A549 (cell line): ENCODE results near the gene CCDC106. TPM values are rescaled to one million over a fixed set of nuclear protein-coding genes. Genes with fewer than 3 reads are reported as not detected.

Experiments used
- ATAC-seq, 2 experiments: fragments of 200-7000 bp in 1 of 2; fragments of >200 bp in 1 of 2; cut with Nextera tagmentation in 1 of 2; cut with Tn5 transposase in 1 of 2; 3 replicates each; pipeline versions ENCODE4 v1.8.0 to v1.9.1; 2018 to 2020; ENCODE audit warnings: mild to moderate bottlenecking in 1 of 2, moderate library complexity in 1 of 2
- CTCF ChIA-PET: fragments of 300-600 bp; sonication (Branson Sonifier 250); formaldehyde crosslinking; extraction: SDS; loops from one replicate; lab custom pipeline; 2021; ENCODE audit warnings: antibody characterized with exemption, inconsistent platforms; lab: Yijun Ruan, JAX
- POLR2A ChIA-PET: fragments of 350-600 bp; formaldehyde crosslinking; extraction: SDS; loops from one replicate; lab custom pipeline; 2021; ENCODE audit warnings: antibody characterized with exemption, inconsistent platforms; lab: Yijun Ruan, JAX
- DNase-seq, 2 experiments: peaks; one replicate each; pipeline versions ENCODE4 v3.0.0 to v3.0.0-alpha.2; 2011 to 2016; ENCODE audit warnings: low read depth in 1 of 2, low spot score in 1 of 2
- FAIRE-seq: peaks from 2 replicates; lab custom pipeline; 2011; peaks lifted over from hg19 to GRCh38; lab: Jason Lieb, UNC
- H3K27ac ChIP-seq, 2 experiments: fragments of >200 bp; sonication (Bioruptor Twin); formaldehyde crosslinking; 3 replicates each; pipeline ENCODE4 v1.5.1; 2016 to 2017
- H3K4me1 ChIP-seq: fragments of >200 bp; sonication (Bioruptor Twin); formaldehyde crosslinking; 3 replicates; pipeline ENCODE4 v1.6.1; 2016
- H3K4me2 ChIP-seq: fragments of >200 bp; sonication (Bioruptor Twin); formaldehyde crosslinking; 3 replicates; pipeline ENCODE4 v1.6.1; 2016
- H3K4me3 ChIP-seq: fragments of >200 bp; sonication (Bioruptor Twin); formaldehyde crosslinking; 3 replicates; pipeline ENCODE4 v1.5.1; 2016
- H3K9me3 ChIP-seq: fragments of >200 bp; sonication (Bioruptor Twin); formaldehyde crosslinking; 3 replicates; pipeline ENCODE4 v1.6.1; 2016
- BCL3 ChIP-seq: fragments of >200 bp; sonication (Bioruptor Twin); formaldehyde crosslinking; IDR thresholded peaks from 3 replicates; pipeline ENCODE4 v1.6.1; 2016
- CBX2 ChIP-seq: fragments of 200-600 bp; sonication (generic); IDR thresholded peaks from 2 replicates; pipeline ENCODE4 v1.6.1; 2016; ENCODE audit warnings: low read depth, mild to moderate bottlenecking, borderline replicate concordance
- CTCF ChIP-seq: fragments of >200 bp; sonication (Bioruptor Twin); formaldehyde crosslinking; IDR thresholded peaks from 3 replicates; pipeline ENCODE4 v1.5.1; 2016
- E2F6 ChIP-seq: IDR thresholded peaks from 2 replicates; pipeline ENCODE4 v1.6.1; 2012; ENCODE audit warnings: low read depth, borderline replicate concordance
- EHF ChIP-seq: fragments of 250-450 bp; sonication (Bioruptor Pico); IDR thresholded peaks from 2 replicates; pipeline ENCODE4 v1.5.0; 2020; ENCODE audit warnings: mild to moderate bottlenecking
- EHMT2 ChIP-seq: fragments of 200-600 bp; sonication (generic); IDR thresholded peaks from 2 replicates; pipeline ENCODE4 v1.6.1; 2016; ENCODE audit warnings: antibody characterized with exemption, low read depth, mild to moderate bottlenecking, moderate library complexity
- ELK1 ChIP-seq: fragments of 150-350 bp; IDR thresholded peaks from 2 replicates; pipeline ENCODE4 v1.6.1; 2014; ENCODE audit warnings: low read depth, mild to moderate bottlenecking, low read length
- ESRRA ChIP-seq: fragments of 150-350 bp; IDR thresholded peaks from 2 replicates; pipeline ENCODE4 v1.6.1; 2014; ENCODE audit warnings: mild to moderate bottlenecking, low read length, borderline replicate concordance
- GATA3 ChIP-seq: IDR thresholded peaks from 2 replicates; pipeline ENCODE4 v1.6.1; 2012; ENCODE audit warnings: borderline replicate concordance
- HEYL ChIP-seq: fragments of 250-450 bp; sonication (Bioruptor Pico); IDR thresholded peaks from 2 replicates; pipeline ENCODE4 v1.8.0; 2021; ENCODE audit warnings: mild to moderate bottlenecking, moderate library complexity
- HOXB5 ChIP-seq: fragments of 250-450 bp; sonication (Bioruptor Pico); IDR thresholded peaks from 2 replicates; pipeline ENCODE4 v1.5.0; 2020; ENCODE audit warnings: mild to moderate bottlenecking, moderate library complexity
- JUN ChIP-seq, 2 experiments: fragments of >200 bp; sonication (Bioruptor Twin); formaldehyde crosslinking; IDR thresholded peaks; 2 replicates in 1 of 2; 3 replicates in 1 of 2; pipeline ENCODE4 v1.6.1; 2016 to 2017
- MAFK ChIP-seq: fragments of 450-650 bp; IDR thresholded peaks from 2 replicates; pipeline ENCODE4 v1.6.1; 2014; ENCODE audit not compliant: partially characterized antibody
- MAZ ChIP-seq: fragments of 150-350 bp; IDR thresholded peaks from 2 replicates; pipeline ENCODE4 v1.6.1; 2014; ENCODE audit warnings: antibody characterized with exemption, low read depth, low read length, borderline replicate concordance
- MYC ChIP-seq: IDR thresholded peaks from 2 replicates; pipeline ENCODE4 v1.6.1; 2012; ENCODE audit warnings: mild to moderate bottlenecking, inconsistent platforms, low read length, improper control_type of control experiment, borderline replicate concordance
- NR3C1 ChIP-seq: fragments of >200 bp; sonication (Bioruptor Twin); formaldehyde crosslinking; IDR thresholded peaks from 3 replicates; pipeline ENCODE4 v1.6.1; 2017
- POLR2AphosphoS2 ChIP-seq: conservative IDR thresholded peaks from 2 replicates; pipeline ENCODE4 v1.6.1; 2012; ENCODE audit warnings: low read length, improper control_type of control experiment, inconsistent platforms
- RAD21 ChIP-seq, 2 experiments: fragments of >200 bp in 1 of 2; sonication (Bioruptor Twin) in 1 of 2; formaldehyde crosslinking in 1 of 2; IDR thresholded peaks in 1 of 2; conservative IDR thresholded peaks in 1 of 2; 2 replicates in 1 of 2; 3 replicates in 1 of 2; pipeline ENCODE4 v1.6.1; 2012 to 2018; ENCODE audit warnings: inconsistent platforms in 1 of 2
- RCOR1 ChIP-seq: fragments of 150-350 bp; IDR thresholded peaks from 2 replicates; pipeline ENCODE4 v1.6.1; 2014; ENCODE audit warnings: antibody characterized with exemption, low read length, low read depth
- RFX5 ChIP-seq: fragments of 450-650 bp; IDR thresholded peaks from 2 replicates; pipeline ENCODE4 v1.7.1; 2014; ENCODE audit warnings: antibody characterized with exemption, mild to moderate bottlenecking, moderate library complexity
- WGBS: methylation state at CpG from one replicate; pipeline ENCODE4 v1.1.6; 2017; ENCODE audit errors: missing lambda C conversion rate; 5-methylcytosine and 5-hydroxymethylcytosine counted together
- polyA plus RNA-seq, 4 experiments: library from polyadenylated mRNA; depleted of rRNA in 3 of 4; stranded (reverse); fragments of >200 nt; fragmentation: RNase III in 1 of 4; extraction: RNeasy Plus Mini Kit Qiagen cat#74134 plus additional on column Dnase treatment in 1 of 4; gene quantifications; 2 replicates in 3 of 4; 3 replicates in 1 of 4; pipeline ENCODE4 v1.2.3, GENCODE V29; 2011 to 2017
- TF ChIP-seq, protein P1 (sequence below): fragments of 250-450 bp; sonication (Bioruptor Pico); IDR thresholded peaks from 2 replicates; pipeline ENCODE4 v1.5.0; 2020; ENCODE audit warnings: low read depth, mild to moderate bottlenecking, moderate library complexity
- TF ChIP-seq, protein P2 (sequence below): fragments of 200-600 bp; sonication (generic); IDR thresholded peaks from 2 replicates; pipeline ENCODE4 v1.6.1; 2016; ENCODE audit warnings: antibody characterized with exemption, mild to moderate bottlenecking, moderate library complexity

The CCDC106 gene
- polyA plus RNA-seq, 2 of the 4 experiments (the other 2 are of a cell fraction) = 5.2 to 17.6 TPM

DNA sequence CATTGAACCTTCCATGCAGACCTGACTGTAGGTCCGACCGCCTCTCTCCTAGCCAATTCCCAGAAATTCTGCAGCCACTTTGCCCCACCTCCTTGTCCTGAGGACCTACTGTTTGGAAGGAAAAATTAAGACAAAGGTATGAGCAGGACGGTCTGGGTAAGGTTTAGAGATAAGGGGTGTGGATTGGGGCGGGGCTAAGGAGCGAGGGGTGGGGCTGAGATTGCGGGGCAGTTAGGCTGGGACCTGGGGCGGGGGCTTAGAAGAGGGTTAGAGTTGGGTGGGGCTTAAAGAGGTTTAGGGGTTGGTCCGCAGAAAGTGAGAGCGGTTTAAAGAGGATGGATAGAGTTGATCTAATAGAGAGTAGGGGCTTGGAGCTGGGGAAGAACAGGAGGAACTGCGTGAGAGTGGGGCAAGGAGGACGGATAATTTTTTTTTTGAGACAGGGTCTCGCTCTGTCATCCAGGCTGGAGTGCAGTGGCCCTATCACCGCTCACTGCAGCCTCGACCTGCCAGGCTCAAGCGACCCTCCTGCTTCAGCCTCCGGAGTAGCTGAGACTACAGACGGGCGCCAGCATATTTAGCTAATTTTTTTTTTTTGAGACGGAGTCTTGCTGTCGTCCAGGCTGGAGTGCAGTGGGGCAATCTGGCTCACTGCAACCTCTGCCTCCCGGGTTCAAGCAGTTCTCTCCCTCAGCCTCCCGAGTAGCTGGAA lies 44.3 kb upstream of the CCDC106 start:
- no peak for ATAC-seq
- Histone ChIP-seq H3K4me1 (peaks cover 23% of the 10 kb centered on the region), H3K4me2 (peak overlapping the region; percentile 97), H3K4me3 (no peak overlapping the region; the same call in 2 of the 3 replicates), H3K27ac (peak overlapping the region; percentile 94 to 95), H3K9me3 (no peaks in the 10 kb centered on the region)
- WGBS = 93% methylated on average over 22 of the region's 22 CpGs
- POLR2A ChIA-PET = interaction anchor here (0.6 to 3.2 kb wide), 15 partner anchors 15 to 196 kb away, joined by 3 to 33 read pairs (median 5); partner anchors contain the start of genes ISOC2, NAT14, U2AF2 and UBE2S
- no peak for FAIRE-seq
- DNase-seq = no peak
- TF ChIP-seq BCL3 (no peak), POLR2AphosphoS2 (no peak), HOXB5 (CRISPR knock-in tag) (no peak), MAZ (no peak)
- CTCF ChIA-PET = interaction anchor here (0.9 to 16.7 kb wide), 9 partner anchors 13 to 443 kb away, joined by 3 to 348 read pairs (median 6); partner anchors contain the start of gene ZNF579

GRCh38 chr19:55605207-55605636 lies 42.8 kb upstream of the CCDC106 start:
- ChIA-PET CTCF (interaction anchor here (0.8 to 16.7 kb wide), 30 partner anchors 10 to 463 kb away, joined by 3 to 348 read pairs (median 9); partner anchors contain the start of genes NAT14, ZNF579 and ZNF784), POLR2A (interaction anchor here (0.9 to 3.2 kb wide), 22 partner anchors 12 to 346 kb away, joined by 3 to 33 read pairs (median 5); partner anchors contain the start of genes ISOC2, NAT14, PPP6R1 and U2AF2)
- peak; percentile 93 to 99 for DNase-seq
- no peaks in the 10 kb centered on the region for H3K9me3 ChIP-seq
- H3K27ac ChIP-seq = peak overlapping the region; percentile 94 to 95
- no peak for FAIRE-seq
- peak; percentile 72 to 85 for ATAC-seq
- peak overlapping the region; percentile 82 for H3K4me3 ChIP-seq
- H3K4me1 ChIP-seq = peaks cover 23% of the 10 kb centered on the region
- under 1% methylated on average over 15 of the region's 43 CpGs for WGBS
- H3K4me2 ChIP-seq = peak overlapping the region; percentile 97
- peak; percentile 75 for TF ChIP-seq E2F6
- TF ChIP-seq POLR2AphosphoS2 = no peak
- TF ChIP-seq RFX5 = no peak
- no peak for TF ChIP-seq NR3C1
- TF ChIP-seq EHF (CRISPR knock-in tag) = no peak
- TF ChIP-seq JUN (IDR thresholded peaks at IDR 0.05) = 0 out of 5 replicates have a peak, but pooled peaks of 1 of the 2 experiments have one; percentile 17
- 0 out of 2 replicates have a peak, but pooled peaks have one; percentile 13 for TF ChIP-seq ELK1
- peak; percentile 84 for TF ChIP-seq MYC
- TF ChIP-seq GATA3 = no peak
- no peak for TF ChIP-seq ESRRA
- TF ChIP-seq MAFK = no peak
- TF ChIP-seq HEYL (CRISPR knock-in tag) = no peak
- TF ChIP-seq, protein P1, sequence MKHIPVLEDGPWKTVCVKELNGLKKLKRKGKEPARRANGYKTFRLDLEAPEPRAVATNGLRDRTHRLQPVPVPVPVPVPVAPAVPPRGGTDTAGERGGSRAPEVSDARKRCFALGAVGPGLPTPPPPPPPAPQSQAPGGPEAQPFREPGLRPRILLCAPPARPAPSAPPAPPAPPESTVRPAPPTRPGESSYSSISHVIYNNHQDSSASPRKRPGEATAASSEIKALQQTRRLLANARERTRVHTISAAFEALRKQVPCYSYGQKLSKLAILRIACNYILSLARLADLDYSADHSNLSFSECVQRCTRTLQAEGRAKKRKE (CRISPR knock-in tag) = no peak
- no peak for TF ChIP-seq CTCF
- TF ChIP-seq MAZ = peak; percentile 71; the same call in 1 of the 2 replicates
- no peak for TF ChIP-seq HOXB5 (CRISPR knock-in tag)
- TF ChIP-seq RCOR1 = no peak
- no peak for TF ChIP-seq EHMT2
- no peak for TF ChIP-seq RAD21 (conservative IDR thresholded peaks at IDR 0.05 in 1 of 2, IDR thresholded peaks at IDR 0.05 in 1 of 2)
- TF ChIP-seq, protein P2, sequence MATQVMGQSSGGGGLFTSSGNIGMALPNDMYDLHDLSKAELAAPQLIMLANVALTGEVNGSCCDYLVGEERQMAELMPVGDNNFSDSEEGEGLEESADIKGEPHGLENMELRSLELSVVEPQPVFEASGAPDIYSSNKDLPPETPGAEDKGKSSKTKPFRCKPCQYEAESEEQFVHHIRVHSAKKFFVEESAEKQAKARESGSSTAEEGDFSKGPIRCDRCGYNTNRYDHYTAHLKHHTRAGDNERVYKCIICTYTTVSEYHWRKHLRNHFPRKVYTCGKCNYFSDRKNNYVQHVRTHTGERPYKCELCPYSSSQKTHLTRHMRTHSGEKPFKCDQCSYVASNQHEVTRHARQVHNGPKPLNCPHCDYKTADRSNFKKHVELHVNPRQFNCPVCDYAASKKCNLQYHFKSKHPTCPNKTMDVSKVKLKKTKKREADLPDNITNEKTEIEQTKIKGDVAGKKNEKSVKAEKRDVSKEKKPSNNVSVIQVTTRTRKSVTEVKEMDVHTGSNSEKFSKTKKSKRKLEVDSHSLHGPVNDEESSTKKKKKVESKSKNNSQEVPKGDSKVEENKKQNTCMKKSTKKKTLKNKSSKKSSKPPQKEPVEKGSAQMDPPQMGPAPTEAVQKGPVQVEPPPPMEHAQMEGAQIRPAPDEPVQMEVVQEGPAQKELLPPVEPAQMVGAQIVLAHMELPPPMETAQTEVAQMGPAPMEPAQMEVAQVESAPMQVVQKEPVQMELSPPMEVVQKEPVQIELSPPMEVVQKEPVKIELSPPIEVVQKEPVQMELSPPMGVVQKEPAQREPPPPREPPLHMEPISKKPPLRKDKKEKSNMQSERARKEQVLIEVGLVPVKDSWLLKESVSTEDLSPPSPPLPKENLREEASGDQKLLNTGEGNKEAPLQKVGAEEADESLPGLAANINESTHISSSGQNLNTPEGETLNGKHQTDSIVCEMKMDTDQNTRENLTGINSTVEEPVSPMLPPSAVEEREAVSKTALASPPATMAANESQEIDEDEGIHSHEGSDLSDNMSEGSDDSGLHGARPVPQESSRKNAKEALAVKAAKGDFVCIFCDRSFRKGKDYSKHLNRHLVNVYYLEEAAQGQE = no peak
- no peak for TF ChIP-seq CBX2
